Right atrium auricular region (tissue), 2 donors: ENCODE measurements around the gene HDX. TPM values are rescaled to one million over a fixed set of nuclear protein-coding genes. Genes with fewer than 3 reads are reported as not detected.
"Not testable (repeated sequence)": the region's sequence is repeated elsewhere in the genome, so short reads cannot be mapped to it uniquely, and the experiment has no call there.

Experiments
- DNase-seq: peaks from one replicate; pipeline ENCODE4 v3.0.0-alpha.2; 2019; ENCODE audit warnings: low spot score
- H3K27ac ChIP-seq, 2 donors: fragments of 200-600 bp; sonication (generic); 1 replicate in 1 of 2; 2 replicates in 1 of 2; pipeline ENCODE4 v1.5.1; 2016 to 2019
- H3K27me3 ChIP-seq, 2 donors: fragments of 200-600 bp; sonication (generic); one replicate each; pipeline versions ENCODE4 v1.5.1 to v1.6.0; 2017 to 2019
- H3K36me3 ChIP-seq: fragments of 200-600 bp; sonication (generic); one replicate; pipeline ENCODE4 v1.5.1; 2016
- H3K4me1 ChIP-seq, 2 donors: fragments of 200-600 bp; sonication (generic); one replicate each; pipeline versions ENCODE4 v1.5.1 to v1.6.0; 2017 to 2019
- H3K4me3 ChIP-seq, 2 donors: fragments of 200-600 bp; sonication (generic); 1 replicate in 1 of 2; 2 replicates in 1 of 2; pipeline ENCODE4 v1.5.1; 2017 to 2019; ENCODE audit warnings: mild to moderate bottlenecking in 1 of 2, moderate library complexity in 1 of 2
- H3K9me3 ChIP-seq, 2 donors: fragments of 200-600 bp; sonication (generic); one replicate each; pipeline ENCODE4 v1.5.1; 2019
- CTCF ChIP-seq, 2 donors: fragments of 200-600 bp; sonication (generic); IDR thresholded peaks; one replicate each; pipeline ENCODE4 v1.5.1; 2019; ENCODE audit warnings: antibody characterized with exemption in 2 of 2
- total RNA-seq, 2 donors: library from RNA; depleted of rRNA; stranded (reverse); fragments of >200 nt; gene quantifications; one replicate each; pipeline ENCODE4 v1.1.0, GENCODE V29; 2016

The HDX gene, protein sequence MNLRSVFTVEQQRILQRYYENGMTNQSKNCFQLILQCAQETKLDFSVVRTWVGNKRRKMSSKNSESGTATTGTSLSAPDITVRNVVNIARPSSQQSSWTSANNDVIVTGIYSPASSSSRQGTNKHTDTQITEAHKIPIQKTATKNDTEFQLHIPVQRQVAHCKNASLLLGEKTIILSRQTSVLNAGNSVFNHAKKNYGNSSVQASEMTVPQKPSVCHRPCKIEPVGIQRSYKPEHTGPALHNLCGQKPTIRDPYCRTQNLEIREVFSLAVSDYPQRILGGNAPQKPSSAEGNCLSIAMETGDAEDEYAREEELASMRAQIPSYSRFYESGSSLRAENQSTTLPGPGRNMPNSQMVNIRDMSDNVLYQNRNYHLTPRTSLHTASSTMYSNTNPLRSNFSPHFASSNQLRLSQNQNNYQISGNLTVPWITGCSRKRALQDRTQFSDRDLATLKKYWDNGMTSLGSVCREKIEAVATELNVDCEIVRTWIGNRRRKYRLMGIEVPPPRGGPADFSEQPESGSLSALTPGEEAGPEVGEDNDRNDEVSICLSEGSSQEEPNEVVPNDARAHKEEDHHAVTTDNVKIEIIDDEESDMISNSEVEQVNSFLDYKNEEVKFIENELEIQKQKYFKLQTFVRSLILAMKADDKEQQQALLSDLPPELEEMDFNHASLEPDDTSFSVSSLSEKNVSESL
- total RNA-seq = 1 to 10 TPM; 2.9 to 3.0 TPM

- Histone ChIP-seq H3K9me3 (no peaks in the 10 kb centered on the region), H3K4me1 (no peaks in the 10 kb centered on the region), H3K27me3 (no peaks in the 10 kb centered on the region), H3K27ac (peak within 1 kb of the TSS; percentile 78 to 90), H3K4me3 (peak within 1 kb of the TSS; percentile 48 to 59), H3K36me3 (no peaks in the 10 kb centered on the region)
- TF ChIP-seq CTCF (IDR thresholded peaks at IDR 0.05) = no peak
- DNase-seq = peak; percentile 87
These were observed at the start of gene HDX for GRCh38 chrX:84501798-84502628. TSS of gene HDX (minus strand) at chrX:84502453. CDS start at chrX:84475397, 27,056 bp downstream.

DNA sequence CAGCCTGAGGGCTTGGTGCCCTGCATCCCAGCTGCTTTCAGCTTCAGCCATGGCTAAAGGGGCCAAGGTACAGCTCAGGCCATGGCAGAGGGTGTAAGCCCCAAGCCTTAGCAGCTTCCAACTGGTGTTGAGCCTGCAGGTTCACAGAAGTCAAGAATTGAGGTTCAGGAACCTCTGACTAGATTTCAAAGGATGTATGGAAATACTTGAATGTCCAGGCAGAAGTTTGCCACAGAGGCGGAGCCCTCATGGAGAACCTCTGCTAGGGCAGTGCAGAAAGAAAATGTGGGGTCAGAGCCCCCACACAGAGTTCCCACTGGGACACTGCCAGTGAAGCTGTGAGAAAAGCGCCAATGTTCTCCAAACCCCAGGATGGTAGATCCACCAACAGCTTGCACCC lies 39.1 kb upstream of the HDX start:
- not testable (repeated sequence) for H3K27me3 ChIP-seq, H3K27ac ChIP-seq, H3K36me3 ChIP-seq, H3K4me3 ChIP-seq, DNase-seq, H3K4me1 ChIP-seq
- peaks cover 0 to 12% of the 10 kb centered on the region in 2 donors for H3K9me3 ChIP-seq

GRCh38 chrX:84537627-84538026 lies 35.4 kb upstream of the HDX start:
- not testable (repeated sequence) for DNase-seq, H3K27ac ChIP-seq, H3K27me3 ChIP-seq, H3K4me1 ChIP-seq, H3K36me3 ChIP-seq, H3K4me3 ChIP-seq
- peaks cover 0 to 12% of the 10 kb centered on the region in 2 donors for H3K9me3 ChIP-seq

GRCh38 chrX:84488426-84488825 lies 13.8 kb downstream of the HDX start:
- H3K9me3 ChIP-seq = peaks cover 0 to 9% of the 10 kb centered on the region in 2 donors
- no peaks in the 10 kb centered on the region for H3K4me1 ChIP-seq
- no peaks in the 10 kb centered on the region for H3K27me3 ChIP-seq
- TF ChIP-seq CTCF (IDR thresholded peaks at IDR 0.05) = no peak
- no peaks in the 10 kb centered on the region for H3K36me3 ChIP-seq
- DNase-seq = no peak
- H3K4me3 ChIP-seq = no peak overlapping the region
- H3K27ac ChIP-seq = no peak overlapping the region

DNA sequence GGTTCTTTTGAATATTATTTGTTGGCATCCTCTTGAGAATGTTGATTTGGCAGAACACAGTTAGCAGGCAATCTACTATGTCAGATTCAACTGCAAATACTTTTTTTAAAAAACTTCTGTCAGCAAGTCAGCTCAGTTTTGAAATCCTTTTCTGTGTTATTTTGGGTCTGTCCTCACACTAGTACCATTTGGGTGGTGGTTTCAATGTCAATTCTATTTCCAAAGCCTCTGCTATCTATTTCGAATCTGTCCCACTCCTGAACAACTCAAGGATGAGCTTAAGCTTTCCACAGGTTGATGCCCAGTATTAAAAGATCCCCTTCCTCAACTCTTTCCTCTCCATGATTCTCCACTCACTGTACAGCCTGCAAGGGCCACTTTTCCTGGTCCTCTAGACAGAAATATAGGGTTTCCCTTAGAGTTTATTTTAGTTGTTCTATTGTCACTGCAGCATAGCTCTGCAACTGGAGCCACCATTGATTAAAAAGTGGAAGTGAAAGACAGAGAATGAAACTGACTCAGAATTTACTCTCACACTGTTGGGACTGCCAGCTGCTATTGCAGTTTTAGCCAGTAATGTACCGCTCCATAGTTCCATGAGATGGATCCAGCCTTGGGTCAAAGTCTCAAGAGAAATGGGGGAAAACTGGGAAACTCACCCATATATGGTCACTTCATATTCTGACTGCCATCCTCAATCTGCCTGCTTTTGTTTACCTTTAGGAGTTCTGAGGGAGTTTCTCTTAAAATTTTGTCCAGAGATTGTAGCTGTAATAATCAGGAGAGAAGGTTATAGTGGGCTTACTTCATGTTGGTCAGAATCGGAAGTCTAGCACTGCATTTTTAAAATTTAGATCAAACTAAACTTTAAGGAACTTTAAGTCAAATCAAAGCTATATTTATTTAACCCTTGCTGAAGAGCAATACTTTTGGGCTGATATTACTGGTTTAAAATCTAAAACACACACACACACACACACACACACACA lies 14.6 kb downstream of the HDX start:
- H3K4me1 ChIP-seq = no peaks in the 10 kb centered on the region
- H3K4me3 ChIP-seq = no peak overlapping the region
- H3K36me3 ChIP-seq = no peaks in the 10 kb centered on the region
- no peaks in the 10 kb centered on the region for H3K27me3 ChIP-seq
- DNase-seq = no peak
- no peak overlapping the region for H3K27ac ChIP-seq
- H3K9me3 ChIP-seq = peaks cover 0 to 14% of the 10 kb centered on the region in 2 donors
- TF ChIP-seq CTCF (IDR thresholded peaks at IDR 0.05) = no peak

GRCh38 chrX:84479086-84479485 lies 23.2 kb downstream of the HDX start:
- no peak for TF ChIP-seq CTCF (IDR thresholded peaks at IDR 0.05)
- DNase-seq = no peak
- H3K27me3 ChIP-seq = no peaks in the 10 kb centered on the region
- H3K27ac ChIP-seq = no peak overlapping the region
- H3K4me3 ChIP-seq = no peak overlapping the region
- no peaks in the 10 kb centered on the region for H3K4me1 ChIP-seq
- peaks cover 0 to 27% of the 10 kb centered on the region in 2 donors for H3K9me3 ChIP-seq
- H3K36me3 ChIP-seq = no peaks in the 10 kb centered on the region
